Measurements from ENCODE around the gene CENPF.
"Not testable (repeated sequence)": the region's sequence is repeated elsewhere in the genome, so short reads cannot be mapped to it uniquely, and the experiment has no call there.

Gene CENPF, protein sequence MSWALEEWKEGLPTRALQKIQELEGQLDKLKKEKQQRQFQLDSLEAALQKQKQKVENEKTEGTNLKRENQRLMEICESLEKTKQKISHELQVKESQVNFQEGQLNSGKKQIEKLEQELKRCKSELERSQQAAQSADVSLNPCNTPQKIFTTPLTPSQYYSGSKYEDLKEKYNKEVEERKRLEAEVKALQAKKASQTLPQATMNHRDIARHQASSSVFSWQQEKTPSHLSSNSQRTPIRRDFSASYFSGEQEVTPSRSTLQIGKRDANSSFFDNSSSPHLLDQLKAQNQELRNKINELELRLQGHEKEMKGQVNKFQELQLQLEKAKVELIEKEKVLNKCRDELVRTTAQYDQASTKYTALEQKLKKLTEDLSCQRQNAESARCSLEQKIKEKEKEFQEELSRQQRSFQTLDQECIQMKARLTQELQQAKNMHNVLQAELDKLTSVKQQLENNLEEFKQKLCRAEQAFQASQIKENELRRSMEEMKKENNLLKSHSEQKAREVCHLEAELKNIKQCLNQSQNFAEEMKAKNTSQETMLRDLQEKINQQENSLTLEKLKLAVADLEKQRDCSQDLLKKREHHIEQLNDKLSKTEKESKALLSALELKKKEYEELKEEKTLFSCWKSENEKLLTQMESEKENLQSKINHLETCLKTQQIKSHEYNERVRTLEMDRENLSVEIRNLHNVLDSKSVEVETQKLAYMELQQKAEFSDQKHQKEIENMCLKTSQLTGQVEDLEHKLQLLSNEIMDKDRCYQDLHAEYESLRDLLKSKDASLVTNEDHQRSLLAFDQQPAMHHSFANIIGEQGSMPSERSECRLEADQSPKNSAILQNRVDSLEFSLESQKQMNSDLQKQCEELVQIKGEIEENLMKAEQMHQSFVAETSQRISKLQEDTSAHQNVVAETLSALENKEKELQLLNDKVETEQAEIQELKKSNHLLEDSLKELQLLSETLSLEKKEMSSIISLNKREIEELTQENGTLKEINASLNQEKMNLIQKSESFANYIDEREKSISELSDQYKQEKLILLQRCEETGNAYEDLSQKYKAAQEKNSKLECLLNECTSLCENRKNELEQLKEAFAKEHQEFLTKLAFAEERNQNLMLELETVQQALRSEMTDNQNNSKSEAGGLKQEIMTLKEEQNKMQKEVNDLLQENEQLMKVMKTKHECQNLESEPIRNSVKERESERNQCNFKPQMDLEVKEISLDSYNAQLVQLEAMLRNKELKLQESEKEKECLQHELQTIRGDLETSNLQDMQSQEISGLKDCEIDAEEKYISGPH (N-terminal part only)

DNA sequence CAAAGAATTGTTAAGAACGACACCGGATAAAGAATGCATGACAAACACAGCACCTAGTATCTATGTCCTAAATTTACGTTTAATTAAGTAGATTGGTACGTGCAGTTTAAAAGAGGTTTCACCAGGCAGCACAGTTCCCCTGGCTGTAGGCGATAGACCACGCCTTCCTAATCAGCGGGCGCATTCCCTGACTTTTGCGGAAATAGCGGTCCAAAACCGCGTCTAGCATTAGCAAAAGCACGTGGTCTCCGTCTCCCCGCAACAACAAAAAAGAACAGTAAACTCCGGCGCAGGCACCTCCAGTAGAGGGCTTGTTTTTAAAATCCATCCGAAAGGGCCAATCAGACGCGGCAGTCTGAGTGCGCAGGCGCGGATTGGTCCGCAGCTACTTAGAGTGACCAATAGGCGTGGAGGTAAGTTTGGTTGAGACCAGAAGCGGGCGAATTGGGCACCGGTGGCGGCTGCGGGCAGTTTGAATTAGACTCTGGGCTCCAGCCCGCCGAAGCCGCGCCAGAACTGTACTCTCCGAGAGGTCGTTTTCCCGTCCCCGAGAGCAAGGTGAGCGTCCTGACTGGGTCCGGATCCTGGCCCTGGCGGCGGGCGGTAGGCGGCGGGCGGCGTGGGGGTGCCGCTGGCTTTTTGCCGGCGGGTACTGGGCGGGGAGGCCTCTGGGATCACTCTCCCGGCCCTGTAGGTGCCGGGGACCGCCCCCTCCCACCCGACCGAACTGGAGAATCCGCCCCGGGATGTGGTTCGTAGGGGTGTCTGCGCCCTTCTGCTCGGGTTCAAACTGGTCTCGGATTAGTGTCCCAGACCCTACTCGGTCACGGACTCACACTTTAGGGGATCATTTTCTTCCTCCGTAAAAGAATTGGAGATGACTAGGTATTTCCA, at the start of gene CENPF:
Gene CENPF, plus strand, starts transcription at position 432 of the 894 bp plus-strand sequence. CDS start 10,560 bp downstream, outside the sequence.
- DNase-seq: peak; percentile 93

DNA sequence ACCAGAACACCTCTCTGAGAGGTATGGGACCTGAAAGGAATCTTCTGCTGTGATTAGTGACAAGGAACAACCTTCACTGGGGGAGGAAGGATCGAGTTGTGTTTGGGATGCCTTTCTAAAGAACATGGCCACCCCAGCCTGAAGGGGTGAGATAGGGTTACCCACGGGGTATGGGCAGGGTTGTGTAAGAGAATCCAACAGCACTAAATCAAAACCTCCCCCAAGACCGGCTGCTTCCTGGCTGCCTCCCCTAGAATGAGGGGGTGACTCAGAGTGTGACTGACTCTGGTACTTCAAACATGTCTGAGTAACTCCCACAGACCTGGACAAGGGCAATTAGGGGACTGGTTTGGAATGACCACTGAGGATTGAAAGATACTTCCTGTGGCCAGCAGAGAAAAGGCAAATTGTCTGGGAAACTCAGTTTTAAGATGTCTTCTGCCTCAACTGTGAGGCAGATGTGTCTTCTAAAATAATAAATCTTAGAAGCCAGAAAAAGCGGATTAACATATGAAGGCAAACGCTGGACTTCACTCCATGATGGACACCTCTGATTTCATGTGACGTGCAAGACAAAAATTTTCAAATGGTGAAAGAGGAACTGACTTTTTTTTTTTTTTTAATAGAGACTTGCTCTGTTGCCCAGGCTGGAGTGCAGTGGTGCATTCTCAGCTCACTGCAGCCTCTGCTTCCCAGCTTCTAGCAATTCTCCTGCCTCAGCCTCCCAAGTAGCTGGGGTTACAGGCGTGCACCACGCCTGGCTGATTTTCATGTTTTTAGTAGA, 44.9 kb upstream of the CENPF start:
- no peak for DNase-seq

DNA sequence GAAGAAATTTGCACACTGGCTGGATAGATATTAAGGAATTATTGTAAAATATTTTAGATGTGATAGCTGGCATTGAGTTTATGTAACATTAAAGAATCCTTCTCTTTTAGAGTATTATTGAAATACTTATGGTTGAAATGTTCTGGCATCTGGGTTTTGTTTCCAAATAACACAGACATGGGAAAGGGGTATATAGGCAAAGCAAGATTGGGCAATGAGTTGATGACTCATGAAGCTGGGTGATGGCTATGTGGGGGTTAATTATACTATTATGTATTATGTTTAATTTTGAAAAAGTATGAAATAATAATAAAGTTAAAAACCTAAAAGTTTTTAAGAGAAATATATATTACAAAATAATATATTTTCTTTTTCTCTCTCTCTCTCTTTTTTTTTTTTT, 39.1 kb upstream of the CENPF start:
- no peak for DNase-seq

DNA sequence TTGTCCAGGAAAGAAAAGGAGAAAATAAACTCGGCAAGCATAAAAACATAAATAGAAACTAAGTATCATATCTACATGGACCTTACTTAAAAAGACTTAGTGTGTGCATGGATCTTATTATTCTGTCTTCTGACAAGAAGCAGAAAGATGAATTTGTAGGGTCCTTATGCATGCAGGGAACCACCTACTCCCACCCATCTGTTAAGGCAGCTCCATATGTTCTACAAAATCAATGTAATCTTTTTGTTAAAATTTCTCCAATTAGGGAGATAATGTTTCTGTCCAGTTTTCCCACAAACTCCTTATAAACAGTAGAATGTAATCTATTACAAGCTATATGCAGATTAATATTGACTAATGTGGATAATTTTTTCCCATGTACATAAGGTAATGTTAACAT, 37.7 kb upstream of the CENPF start:
- no peak for DNase-seq

DNA sequence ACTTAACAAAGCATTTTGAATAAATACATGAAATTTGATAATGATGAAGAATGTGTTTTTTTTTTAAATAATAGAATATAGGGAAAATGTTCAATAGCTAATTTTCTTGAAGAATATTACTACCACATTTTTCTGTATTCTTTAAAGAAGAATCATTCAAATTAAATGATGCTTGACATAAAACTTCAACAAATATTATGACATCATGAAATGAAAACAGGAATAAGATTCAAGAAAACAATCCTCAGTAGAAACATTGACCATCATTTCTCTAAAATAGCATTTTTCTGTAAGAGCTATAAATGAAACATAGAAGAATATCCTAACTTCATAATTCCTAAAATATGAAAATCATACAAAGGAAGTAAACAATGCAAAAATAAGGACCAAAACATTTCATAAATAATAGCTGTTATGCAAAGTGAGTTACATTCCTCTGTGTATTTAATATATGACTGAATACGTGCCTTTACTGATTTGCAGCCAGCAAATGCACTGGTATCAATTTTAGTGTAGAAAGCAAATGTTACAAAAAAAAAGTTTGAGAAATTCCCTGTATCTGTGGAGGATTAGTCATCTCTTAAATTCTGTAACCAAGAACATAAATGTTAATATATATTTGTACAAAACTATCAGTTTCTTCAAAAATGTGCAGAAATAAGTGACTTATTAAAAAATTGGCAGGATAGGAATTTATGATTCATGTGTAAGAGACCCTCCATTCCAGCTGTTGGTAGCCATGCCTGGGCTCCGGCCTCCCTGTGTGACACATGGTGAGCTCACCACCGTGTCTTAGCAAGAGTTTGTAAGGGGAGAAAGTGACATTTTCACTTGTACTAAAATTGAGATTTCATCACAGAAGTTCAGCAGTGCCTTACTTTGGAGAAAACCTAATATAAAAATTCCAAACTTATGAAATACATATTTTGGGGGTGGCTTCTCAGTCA, 36.6 kb upstream of the CENPF start:
- no peak for DNase-seq

DNA sequence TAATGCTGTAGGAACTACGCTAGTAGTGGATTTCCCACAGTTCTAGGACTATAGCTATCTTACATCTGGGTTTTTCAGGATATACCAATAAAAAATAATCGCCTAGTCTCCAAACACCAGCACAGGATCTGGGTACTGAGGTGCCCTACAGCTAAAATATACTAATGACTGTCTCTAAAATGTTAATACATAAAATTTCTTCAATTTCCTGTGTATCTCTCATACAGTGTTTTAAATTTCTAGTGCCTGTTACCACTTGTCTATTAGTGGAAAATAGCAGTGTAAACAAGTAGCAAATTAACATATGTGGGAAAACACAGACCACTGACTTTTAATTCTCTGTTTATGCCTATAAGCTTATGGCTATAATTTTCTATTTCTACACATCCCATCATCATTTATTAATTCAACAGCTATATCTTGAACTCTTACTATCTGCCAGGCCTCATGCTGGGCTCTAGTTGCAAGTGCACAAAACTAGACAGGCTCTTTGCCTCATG, 35.5 kb upstream of the CENPF start:
- DNase-seq: no peak

DNA sequence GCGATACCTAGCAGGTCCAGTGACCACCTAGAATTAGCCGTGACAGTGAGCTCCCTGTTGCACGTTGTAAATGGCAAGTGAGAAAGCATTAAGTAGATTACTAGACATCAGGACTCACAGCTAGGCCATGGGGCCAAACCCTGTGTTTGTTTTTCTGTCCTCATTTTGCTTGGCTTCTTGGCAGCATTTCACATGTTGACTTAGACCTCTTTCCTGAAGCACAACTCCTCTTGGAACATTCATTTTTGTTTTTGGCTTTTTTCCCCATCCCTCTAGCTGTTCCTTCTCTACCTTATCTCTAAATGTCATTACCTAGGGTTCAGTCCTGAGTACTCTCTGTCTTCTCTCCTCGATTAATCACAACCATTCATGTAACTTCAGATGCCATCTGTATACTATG, 34.7 kb upstream of the CENPF start:
- no peak for DNase-seq

DNA sequence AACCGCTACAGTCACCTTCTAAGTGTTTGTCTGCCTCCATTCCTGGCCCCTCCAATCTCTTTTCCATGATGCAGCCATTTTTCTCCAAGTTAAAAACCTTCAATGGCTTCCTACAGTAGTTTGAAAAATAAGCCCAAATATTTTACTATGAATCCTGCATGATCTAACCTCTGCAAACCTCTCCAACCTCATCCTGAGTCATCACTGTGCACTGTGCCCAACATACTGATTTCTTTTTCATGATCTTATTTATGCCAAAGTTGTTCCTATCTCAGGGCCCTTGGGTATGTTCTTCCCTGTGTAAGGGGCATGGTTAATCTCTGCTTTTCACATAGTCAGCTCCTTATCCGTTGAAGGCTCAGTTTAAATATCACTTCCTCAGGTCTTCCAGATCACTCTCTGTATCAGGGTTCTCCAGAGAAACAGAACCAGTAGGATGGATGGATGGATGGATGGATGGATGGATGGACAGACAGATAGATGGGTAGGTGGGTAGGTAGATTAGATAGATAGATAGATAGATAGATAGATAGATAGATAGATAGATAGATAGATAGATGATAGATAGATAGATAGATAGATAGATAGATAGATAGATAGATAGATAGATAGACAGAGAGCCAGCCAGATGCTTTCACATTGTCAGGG, 33.5 kb upstream of the CENPF start:
- no peak for DNase-seq

DNA sequence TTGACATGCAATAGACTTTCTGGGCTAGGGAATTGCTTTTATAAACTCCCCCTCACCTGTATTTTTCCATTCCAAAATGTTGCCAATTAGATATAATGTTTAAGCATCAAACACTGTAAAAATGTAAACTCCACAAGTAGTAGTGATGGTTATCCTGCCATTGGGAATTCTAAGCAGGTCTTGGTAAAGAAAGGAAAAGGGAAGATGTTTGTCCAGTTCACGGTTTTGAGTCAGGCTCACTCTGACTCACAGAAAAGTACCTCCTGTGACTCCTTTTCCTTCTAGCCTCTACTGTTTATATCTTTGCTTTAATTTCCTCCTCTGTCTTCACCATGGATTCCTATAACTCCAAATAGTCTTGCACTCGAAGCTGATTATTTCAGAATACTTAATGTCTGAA, 32.6 kb upstream of the CENPF start:
- DNase-seq: no peak

DNA sequence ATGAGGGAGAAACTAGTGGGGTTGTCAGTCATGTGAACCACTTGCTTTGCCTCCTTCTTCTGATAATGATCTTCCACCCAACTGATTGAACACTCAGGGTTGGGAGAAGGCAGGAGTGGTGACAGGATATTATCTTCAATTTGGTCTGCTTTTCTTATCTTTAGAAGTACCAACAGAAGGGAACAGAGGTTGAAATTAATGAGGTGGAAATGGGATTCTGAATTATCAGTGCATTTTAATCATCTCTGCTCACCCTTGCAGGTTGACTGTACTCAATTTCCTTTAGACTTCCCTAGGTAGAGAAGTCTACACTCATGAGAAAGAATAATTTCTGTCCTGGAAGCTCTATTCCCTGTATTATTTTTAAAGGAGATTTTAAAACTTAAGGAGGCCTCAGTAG, 31.7 kb upstream of the CENPF start:
- no peak for DNase-seq

DNA sequence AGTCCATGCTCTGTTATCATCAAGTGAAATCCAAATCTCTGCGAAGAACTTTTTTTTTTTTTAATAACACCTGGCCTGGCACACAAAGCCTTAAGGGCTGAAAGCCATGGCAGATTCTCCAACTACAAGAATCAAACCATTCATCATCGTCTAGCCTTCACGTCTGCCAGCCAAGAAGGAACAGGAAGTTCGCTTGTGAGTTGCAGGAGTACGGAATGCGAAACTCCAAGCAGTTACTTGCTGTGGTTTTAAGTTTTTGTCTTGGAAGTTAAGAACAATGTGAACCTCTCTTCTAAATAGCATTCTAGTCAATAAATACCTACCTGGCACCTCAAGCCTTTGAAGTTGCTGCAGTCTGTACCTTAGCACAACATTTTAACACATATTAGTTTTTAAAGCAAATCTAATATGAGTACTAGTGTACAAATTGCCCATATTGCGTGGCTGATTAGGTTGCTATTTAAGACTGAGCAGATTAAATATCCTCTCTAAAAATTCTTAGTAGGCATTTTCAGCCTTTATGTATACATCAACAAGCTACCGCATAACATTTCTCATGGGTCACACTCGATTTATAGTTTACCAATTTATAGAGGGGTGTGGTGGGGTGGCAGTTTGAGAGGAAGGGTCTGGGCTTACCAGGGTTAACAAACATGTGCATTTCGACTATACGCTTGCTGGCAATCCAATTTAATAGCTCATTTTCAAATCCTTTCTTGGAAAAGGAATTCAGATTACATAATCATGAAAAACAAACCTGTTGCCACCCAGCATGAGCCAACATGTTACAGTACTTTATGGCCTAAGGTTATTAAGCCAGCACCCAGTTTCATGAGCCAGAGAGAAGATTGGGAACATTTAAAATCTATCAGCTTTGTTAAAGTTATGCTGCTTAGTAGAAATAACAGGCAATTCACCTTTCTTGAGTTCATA, 29.3 kb upstream of the CENPF start:
- no peak for DNase-seq

DNA sequence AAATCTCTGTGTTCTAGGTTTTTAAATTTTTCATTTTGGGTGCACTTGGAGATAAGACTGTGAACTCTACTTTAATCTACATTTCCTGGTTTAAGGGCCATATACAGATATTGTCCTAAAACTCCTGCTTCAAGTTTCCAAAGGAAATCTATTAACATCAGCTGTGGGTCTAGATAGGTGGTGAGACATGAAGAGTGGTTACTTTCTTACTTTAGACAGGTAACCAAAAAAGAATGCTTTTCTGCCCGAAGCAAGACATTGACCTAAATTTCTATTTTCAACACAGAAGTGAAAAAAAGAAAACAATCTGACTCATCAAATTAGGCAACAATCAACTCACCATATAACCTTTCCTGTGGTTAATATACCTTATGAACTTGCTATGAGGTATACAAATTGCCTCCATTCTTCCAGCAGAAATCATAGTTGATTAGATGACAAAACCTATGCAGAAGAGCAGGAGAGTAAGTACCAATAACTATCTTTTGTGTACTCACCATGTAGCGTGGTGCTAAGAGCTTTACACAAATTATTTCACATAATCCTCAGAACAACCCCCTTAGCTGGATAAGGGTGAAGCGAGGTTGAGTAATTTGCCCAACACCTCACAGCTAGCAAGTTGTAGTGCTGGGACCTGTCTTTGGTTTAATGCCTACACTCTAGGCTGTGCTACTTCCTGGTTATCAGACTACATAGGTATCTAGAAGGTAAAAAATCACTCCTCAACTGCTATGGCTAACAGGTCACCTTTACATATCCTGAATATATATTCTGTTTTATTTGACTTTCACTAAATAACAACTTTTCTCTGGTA, 28.2 kb upstream of the CENPF start:
- DNase-seq: no peak

DNA sequence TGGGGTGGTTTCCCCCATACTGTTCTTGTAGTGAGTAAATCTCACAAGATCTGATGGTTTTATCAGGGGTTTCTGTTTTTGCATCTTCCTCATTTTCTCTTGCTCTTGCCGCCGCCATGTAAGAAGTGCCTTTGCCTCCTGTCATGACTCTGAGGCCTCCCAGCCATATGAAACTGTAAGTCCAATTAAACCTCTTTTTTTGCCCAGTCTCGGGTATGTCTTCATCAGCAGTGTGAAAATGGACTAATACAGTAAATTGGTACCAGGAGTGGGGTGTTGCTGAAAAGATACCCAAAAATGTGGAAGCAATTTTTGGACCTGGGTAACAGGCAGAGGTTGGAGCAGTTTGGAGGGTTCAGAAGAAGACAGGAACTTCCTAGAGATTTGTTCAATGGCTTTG, 26.9 kb upstream of the CENPF start:
- not testable (repeated sequence) for DNase-seq

DNA sequence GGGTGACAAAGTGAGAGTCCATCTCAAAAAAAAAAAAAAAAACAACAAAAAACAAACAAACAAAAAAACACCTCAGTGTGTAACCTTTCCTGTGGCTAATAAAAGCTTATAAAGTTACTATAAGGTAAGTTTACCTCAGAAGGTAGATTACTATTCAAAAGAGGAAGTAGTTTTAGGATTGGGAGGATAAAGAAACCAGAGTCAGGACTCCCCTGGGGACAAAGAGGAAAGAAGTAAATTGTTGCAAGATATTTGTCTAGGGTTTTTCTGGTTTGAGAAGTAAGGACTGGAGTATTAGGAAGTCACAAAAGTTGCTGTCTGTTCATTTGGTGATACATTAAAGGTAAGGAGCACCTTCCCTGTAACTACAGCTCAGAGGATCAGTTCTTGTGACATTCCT, 23.8 kb upstream of the CENPF start:
- no peak for DNase-seq

DNA sequence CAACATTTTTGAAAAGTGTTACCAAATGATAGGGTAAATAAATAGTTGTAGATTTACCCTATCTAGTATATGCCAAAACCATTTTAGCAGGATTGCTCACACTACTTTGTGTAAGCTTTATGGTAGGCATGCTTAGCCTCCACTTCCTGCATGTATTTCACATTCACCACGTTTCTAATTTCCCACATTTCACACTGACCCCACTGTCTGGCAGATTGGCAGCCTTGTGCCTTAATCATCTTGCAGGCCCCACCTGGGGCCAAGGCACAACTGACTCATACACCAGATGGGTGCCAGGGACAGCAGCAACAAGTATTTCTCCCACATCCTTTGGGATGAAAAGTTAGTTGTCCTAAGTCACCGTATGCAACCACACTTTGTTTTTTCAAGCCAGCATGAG, 21.2 kb upstream of the CENPF start:
- no peak for DNase-seq

DNA sequence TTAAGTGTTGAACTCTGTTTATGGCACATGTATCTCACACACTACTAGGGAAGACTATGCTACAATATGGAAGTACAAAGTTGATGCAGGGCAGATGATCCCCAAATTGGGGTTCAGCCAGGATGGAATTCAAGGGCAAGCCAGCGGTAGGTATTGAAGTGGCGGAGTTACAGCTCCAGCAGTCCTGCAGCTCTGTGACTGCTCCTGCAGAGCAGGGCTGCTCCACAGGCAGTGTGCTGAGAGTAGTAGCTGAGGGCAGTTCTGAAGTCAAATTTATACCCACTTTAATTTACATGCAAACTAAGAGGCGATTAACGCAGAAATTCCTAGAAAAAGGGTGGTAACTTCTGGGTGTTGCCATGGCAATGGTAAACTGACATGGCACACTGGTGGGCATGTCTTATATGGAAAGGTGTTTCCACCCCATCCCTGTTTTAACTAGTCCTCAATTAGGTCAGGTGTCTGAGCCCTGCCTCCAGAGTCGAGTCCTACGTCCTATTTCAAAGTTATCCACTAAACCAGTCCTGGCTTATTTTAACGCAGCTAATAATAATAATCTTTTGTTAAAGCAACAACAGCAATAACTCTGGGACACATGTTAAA, 20.6 kb upstream of the CENPF start:
- DNase-seq: no peak

DNA sequence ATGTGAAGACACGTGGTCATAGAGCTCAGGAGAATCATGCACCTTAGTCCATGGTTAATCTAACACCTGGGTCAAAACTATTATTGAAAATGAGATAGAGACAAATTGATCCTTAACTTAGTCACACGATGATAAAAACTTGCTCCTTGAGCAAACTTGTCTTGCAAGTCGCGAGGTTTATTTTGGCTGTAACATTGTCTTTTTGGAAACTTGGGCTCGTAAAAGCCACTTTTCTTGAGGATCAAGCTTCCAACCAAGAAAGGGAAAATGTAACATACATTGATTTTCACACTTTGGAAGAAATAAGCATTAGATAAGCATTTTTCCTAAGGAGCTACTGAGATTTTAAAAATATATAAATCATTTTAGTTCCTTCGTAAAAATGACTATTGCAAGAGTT, 19.9 kb upstream of the CENPF start:
- DNase-seq: no peak
